Renal cortex interstitium (tissue), 11 donors: ENCODE data around the gene ZCCHC8. TPM values are rescaled to one million over a fixed set of nuclear protein-coding genes. Genes with fewer than 3 reads are reported as not detected.
"Not testable (repeated sequence)": the region's sequence is repeated elsewhere in the genome, so short reads cannot be mapped to it uniquely, and the experiment has no call there.

Experiments used
- DNase-seq, 11 donors: peaks; one replicate each; pipeline ENCODE4 v3.0.0-alpha.2; 2013; ENCODE audit warnings: low read depth in 9 of 11, low spot score in 4 of 11; ENCODE audit errors: extremely low read depth in 1 of 11
- polyA plus RNA-seq, 3 donors: library from polyadenylated mRNA; unstranded; fragments of 120-200 nt; gene quantifications; one replicate each; pipeline ENCODE4 v1.2.1, GENCODE V29; 2013; ENCODE audit not compliant: insufficient read length in 3 of 3

ZCCHC8 gene
- polyA plus RNA-seq, 3 donors = 37.6 to 48.8 (median 39.7) TPM

GRCh38 chr12:122516544-122517361 lies 16.0 kb upstream of the ZCCHC8 start:
- no peak for DNase-seq

GRCh38 chr12:122515275-122515674 lies 14.5 kb upstream of the ZCCHC8 start:
- DNase-seq = no peak

- DNase-seq = no peak
These were observed 12.9 kb upstream of the ZCCHC8 start for GRCh38 chr12:122513660-122514059.

GRCh38 chr12:122513028-122513427 lies 12.3 kb upstream of the ZCCHC8 start:
- DNase-seq = not testable (repeated sequence)

- DNase-seq = no peak
These were observed 7.4 kb upstream of the ZCCHC8 start for GRCh38 chr12:122508163-122508562.

DNA sequence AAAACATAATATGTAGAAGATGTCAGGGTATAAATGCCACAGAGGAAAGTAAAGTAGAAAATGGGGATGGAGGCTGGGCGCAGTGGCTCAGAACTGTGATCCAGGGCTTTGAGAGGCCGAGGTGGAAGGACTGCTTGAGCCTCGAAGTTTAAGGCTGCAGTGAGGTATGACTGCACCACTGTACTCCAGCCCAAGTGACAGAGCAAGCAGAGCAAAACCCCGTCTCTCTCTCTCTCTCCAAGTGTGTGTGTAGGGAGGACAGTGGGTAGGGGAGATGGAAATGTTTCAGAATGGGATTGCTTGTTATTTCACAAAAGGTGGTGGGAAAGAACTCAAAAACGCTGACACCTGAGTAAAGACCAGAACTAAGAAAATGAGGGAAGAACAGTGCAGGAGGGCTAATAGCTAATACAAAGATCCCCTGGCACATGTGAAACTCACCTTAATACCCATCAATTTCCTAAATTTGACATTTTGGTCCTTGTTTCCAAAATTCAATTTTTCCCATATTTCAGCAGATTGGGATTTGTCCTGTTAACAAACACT lies 5.7 kb upstream of the ZCCHC8 start:
- DNase-seq = no peak

- DNase-seq = no peak
These were observed 4.8 kb upstream of the ZCCHC8 start for GRCh38 chr12:122505419-122506051.

GRCh38 chr12:122503783-122504590 lies 3.3 kb upstream of the ZCCHC8 start:
- no peak for DNase-seq

DNA sequence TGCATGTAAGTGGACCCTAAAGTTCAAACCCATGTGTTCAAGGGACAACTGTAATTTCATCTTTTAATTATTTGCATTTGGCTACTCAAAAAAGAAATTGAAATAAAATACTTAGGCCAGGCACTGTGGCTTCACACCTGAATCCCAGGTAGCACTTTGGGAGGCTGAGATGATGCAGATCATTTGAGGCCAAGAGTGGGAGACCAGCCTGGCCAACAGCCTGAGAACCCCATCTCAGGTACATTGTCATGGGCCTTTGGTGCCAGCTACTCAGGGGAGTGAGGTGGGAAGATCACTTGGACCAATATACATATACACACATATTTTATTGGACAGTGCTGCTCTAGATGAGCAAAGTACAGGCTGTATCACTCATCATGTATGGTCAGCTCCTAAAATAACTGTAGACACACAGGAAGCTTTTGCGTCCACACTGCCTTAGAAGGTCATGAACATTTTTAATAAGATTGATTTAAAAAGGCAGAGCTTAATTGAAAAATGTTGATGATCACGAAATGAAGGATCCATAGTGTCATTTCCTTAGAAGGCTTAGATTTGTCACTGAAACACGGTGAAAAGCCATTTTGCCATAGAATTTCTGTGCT lies 2.5 kb upstream of the ZCCHC8 start:
- no peak for DNase-seq

- DNase-seq = no peak
These were observed 807 bp upstream of the ZCCHC8 start for GRCh38 chr12:122501489-122501989.

DNA sequence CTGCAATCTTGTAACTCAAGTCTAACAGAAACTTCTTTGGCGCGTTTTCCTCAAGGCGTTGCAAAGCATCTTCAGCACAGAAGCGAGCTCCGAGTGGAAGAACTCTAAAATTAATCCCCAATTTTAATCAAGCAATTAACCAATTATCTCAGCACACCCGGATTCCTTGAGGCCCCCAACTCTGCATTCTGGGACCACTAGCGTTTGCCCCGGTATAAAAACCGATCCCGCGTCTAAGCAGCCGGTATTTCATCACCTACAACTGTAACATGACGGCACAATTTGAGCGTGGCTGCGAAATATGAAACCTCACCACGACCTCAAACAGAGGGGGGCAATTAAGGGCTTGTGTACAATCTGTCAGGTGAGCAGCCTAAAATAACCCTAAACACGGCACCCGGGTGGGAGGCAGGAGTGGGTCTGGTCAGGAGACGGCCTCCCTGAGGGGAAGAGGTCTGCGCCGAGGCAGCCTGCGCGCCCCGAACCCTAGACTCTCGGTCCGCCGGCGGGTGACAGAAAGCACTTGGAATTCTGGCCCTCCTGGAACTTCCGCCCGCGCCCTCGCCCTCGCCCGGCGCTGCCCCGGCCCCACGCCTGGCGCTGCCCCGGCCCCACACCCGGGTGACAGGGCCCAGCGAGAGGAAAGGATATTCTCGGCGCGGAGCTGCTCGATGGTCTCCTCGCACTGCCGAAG lies 594 bp downstream of the ZCCHC8 start:
- peak in 10 of 11 donors; percentile 36 to 67 (median 54) for DNase-seq

DNA sequence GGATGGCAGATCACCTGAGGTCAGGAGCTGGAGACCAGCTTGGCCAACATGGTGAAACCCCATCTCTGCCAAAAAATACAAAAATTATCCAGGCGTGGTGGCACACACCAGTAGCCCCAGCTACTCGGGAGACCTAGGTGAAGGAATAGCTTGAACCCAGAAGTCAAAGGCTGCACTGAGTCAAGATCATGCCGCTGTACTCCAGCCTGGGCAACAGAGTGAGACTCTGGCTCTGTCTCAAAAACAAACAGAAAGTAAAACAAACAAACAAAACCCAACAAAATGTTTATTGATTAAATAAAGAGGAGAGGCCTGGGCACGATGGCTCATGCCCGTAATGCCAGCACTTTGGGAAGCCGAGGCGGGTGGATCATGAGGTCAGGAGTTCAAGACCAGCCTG lies 5.5 kb downstream of the ZCCHC8 start:
- DNase-seq = no peak

DNA sequence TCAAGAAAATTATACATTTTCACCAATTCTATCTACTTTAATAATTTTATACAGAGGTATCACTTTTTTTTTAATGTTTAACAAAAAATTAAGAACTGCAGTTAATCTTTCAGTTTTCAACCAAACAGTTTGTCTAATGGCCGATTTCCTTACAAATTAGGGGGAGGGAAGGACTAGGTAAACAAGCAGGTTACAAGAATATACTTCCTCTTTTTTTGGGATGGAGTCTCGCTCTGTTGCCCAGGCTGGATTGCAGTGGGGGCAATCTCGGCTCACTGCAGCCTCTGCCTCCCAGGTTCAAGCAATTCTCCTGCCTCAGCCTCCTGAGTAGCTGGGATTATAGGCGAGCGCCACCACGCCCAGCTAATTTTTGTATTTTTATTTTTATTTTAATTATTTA lies 7.5 kb downstream of the ZCCHC8 start:
- DNase-seq = not testable (repeated sequence)

GRCh38 chr12:122491991-122492390 lies 8.7 kb downstream of the ZCCHC8 start:
- DNase-seq = no peak

DNA sequence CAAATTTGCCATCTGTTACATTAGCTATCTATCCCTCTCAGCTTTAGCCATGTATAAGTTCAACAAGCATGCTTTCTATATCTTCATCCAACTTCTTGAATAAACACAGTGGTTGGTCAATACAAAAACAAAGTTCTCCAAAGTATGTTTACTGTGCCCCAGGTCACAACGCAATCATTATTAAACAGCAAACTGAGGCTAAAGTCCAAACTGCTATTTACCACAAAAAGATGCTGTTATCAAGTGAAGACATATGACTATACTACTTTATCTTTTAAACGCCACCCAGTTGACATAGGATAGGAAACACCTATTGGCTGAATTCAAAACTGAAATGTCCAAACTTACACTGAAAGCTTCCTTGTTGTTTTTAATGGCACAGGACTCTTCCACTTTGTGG lies 11.7 kb downstream of the ZCCHC8 start:
- DNase-seq = no peak

DNA sequence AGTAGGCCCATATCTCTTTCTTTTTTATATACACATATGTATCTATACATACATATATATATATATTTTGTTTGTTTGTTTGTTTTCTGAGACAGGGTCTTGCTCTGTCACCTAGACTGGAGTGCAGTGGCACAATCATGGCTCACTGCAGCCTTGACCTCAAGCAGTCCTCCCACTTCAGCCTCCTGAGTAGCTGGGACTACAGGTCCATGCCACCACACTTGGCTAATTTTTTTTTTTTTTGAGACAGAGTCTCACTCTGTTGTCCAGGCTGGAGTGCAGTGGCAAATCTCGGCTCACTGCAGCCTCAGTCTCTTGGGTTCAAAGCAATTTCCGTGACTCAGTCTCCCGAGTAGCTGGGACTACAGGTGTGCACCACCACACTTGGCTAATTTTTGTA lies 12.9 kb downstream of the ZCCHC8 start:
- DNase-seq = not testable (repeated sequence)

DNA sequence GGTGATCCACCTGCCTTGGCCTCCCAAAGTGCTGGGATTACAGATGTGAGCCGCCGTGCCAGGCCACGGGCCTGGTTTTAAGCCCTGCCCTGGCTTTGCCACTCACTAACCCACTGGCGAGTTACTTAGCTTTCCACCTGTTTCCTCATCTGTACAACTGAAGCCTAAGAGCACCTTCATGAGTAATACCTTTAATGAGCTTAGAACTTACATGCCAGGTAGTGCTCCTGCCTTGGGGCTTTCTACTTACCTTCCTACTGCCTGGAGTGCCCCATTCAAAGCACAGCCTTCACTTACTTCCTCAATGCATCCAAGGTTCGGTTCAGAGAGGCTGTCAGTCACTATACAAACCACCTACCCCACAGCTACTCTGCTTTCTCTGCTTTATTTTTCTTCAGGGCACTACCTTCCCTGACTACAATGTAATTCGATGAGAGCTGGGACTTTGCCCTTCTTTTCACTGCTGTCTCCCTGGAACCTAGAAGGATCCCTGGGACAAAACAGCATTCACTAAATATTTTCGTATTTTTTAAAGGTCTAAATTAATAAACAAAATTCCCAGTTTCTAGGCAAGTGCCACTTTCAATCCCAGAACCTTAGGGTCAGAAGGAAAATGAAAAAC lies 13.8 kb downstream of the ZCCHC8 start:
- DNase-seq = no peak

DNA sequence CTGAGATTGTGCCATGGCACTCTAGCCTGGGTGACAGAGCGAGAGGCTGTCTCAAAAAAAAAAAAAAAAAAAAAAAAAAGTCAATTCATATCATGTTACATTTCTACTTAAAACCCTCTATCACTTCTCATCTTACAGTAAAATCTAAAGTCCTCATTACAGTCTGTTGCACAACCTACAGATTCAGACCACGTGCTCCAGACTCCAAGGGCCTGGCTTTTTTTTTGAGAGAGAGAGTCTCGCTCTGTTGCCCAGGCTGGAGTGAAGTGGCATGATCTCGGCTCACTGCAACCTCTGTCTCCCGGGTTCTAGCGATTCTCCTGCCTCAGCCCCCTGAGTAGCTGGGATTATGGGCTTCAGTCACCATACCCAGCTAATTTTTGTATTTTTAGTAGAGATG lies 14.4 kb downstream of the ZCCHC8 start:
- DNase-seq = not testable (repeated sequence)
